GM12874 (cell line): ENCODE data around the gene TMEM267.

Experiments
- CTCF ChIP-seq: IDR thresholded peaks from 2 replicates; pipeline ENCODE4 v1.5.1; 2011; ENCODE audit warnings: low read depth, mild to moderate bottlenecking, control low read depth, low read length, moderate library complexity; ENCODE audit not compliant: insufficient read depth

TMEM267 gene

GRCh38 chr5:43482490-43483297, 971 bp downstream of the TMEM267 start:
- TF ChIP-seq CTCF, result no peak

- no peak for TF ChIP-seq CTCF
Observed at GRCh38 chr5:43469671-43470391, 13.8 kb downstream of the TMEM267 start.

GRCh38 chr5:43467100-43467499, 16.6 kb downstream of the TMEM267 start:
- no peak for TF ChIP-seq CTCF

- no peak for TF ChIP-seq CTCF
Observed at GRCh38 chr5:43461066-43461465, 22.6 kb downstream of the TMEM267 start.

GRCh38 chr5:43456556-43456955, 27.1 kb downstream of the TMEM267 start:
- no peak for TF ChIP-seq CTCF

- no peak for TF ChIP-seq CTCF
Observed at GRCh38 chr5:43437062-43437660, 46.5 kb downstream of the TMEM267 start.

- no peak for TF ChIP-seq CTCF
Observed at GRCh38 chr5:43433382-43433781, 50.3 kb downstream of the TMEM267 start.
